Measurements from ENCODE around the gene C1orf226. TPM values are rescaled to one million over a fixed set of nuclear protein-coding genes. Genes with fewer than 3 reads are reported as not detected.

C1orf226 gene
- total and polyA plus RNA-seq, 10 of the 15 experiments (the other 5 are each of a cell fraction or from before 2014, with no cell fraction given), result not detected

DNA sequence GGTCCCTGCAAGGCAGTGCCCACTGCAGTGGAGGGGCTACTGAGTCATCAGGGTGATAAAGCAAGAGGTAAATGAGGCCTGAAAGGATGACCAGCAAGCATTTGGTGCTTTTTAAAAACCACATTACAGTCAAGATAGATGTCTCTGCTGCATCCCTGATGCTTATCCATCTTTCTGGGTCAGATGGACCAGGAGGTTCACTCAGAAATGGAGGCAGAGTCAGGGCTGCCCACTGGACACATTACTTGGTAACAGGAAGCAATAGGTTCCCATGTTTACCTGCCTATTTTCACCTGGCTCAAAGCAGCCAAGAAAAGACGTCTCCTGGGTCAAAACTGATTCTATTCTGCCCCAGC lies 8.5 kb upstream of the C1orf226 start (continued):
- TF ChIP-seq WRNIP1 (IDR thresholded peaks at IDR 0.05; ENCODE audit: borderline replicate concordance, low read depth, low read length), result no peak
- TF ChIP-seq, protein P1, sequence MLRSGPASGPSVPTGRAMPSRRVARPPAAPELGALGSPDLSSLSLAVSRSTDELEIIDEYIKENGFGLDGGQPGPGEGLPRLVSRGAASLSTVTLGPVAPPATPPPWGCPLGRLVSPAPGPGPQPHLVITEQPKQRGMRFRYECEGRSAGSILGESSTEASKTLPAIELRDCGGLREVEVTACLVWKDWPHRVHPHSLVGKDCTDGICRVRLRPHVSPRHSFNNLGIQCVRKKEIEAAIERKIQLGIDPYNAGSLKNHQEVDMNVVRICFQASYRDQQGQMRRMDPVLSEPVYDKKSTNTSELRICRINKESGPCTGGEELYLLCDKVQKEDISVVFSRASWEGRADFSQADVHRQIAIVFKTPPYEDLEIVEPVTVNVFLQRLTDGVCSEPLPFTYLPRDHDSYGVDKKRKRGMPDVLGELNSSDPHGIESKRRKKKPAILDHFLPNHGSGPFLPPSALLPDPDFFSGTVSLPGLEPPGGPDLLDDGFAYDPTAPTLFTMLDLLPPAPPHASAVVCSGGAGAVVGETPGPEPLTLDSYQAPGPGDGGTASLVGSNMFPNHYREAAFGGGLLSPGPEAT (IDR thresholded peaks at IDR 0.05; ENCODE audit: low read depth), result no peak
- no peak for TF ChIP-seq NR2C1 (IDR thresholded peaks at IDR 0.05)
- TF ChIP-seq MEF2B (IDR thresholded peaks at IDR 0.05; ENCODE audit: partially characterized antibody, poor library complexity, severe bottlenecking), result no peak
- TF ChIP-seq, protein P2, sequence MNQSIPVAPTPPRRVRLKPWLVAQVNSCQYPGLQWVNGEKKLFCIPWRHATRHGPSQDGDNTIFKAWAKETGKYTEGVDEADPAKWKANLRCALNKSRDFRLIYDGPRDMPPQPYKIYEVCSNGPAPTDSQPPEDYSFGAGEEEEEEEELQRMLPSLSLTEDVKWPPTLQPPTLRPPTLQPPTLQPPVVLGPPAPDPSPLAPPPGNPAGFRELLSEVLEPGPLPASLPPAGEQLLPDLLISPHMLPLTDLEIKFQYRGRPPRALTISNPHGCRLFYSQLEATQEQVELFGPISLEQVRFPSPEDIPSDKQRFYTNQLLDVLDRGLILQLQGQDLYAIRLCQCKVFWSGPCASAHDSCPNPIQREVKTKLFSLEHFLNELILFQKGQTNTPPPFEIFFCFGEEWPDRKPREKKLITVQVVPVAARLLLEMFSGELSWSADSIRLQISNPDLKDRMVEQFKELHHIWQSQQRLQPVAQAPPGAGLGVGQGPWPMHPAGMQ (IDR thresholded peaks at IDR 0.05; ENCODE audit: borderline replicate concordance), result no peak

DNA sequence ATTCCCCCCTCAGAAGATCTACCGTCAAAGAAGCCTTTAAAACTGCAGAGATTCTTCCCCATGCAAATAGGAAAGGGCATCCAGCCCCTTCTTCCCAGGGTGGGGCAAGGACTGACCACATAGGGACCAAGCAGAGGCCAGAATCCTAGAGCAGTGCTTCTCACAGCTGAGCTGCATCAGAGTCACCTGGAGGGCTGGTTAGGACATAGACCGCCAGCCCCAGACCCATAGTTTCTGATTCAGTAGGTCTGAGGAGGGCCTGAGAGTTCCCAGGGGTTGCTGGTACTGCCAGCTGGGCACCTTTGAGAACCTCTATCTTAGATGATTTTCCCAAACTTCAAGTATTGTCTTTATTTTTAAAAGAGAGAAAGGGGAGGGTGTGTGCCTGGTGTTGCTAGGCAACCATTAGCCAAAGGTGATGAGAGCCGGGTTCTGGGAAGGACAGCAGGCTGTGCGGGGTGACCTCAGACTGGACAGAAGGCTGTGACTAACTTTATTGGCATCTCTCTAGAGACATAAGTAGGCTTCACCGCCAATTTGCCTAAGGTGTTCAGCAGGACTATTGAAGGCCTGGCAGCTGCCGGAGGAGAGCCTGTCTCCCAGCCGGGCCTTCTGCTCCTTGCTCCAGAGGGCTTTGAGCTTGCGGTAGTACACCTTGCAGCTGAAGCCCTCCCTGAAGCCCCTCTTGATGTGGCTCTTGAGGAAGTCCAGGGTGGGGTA lies 7.8 kb upstream of the C1orf226 start:
- BruUV-seq (replicated peaks), result no TSS peak
- TF ChIP-seq, protein P3, sequence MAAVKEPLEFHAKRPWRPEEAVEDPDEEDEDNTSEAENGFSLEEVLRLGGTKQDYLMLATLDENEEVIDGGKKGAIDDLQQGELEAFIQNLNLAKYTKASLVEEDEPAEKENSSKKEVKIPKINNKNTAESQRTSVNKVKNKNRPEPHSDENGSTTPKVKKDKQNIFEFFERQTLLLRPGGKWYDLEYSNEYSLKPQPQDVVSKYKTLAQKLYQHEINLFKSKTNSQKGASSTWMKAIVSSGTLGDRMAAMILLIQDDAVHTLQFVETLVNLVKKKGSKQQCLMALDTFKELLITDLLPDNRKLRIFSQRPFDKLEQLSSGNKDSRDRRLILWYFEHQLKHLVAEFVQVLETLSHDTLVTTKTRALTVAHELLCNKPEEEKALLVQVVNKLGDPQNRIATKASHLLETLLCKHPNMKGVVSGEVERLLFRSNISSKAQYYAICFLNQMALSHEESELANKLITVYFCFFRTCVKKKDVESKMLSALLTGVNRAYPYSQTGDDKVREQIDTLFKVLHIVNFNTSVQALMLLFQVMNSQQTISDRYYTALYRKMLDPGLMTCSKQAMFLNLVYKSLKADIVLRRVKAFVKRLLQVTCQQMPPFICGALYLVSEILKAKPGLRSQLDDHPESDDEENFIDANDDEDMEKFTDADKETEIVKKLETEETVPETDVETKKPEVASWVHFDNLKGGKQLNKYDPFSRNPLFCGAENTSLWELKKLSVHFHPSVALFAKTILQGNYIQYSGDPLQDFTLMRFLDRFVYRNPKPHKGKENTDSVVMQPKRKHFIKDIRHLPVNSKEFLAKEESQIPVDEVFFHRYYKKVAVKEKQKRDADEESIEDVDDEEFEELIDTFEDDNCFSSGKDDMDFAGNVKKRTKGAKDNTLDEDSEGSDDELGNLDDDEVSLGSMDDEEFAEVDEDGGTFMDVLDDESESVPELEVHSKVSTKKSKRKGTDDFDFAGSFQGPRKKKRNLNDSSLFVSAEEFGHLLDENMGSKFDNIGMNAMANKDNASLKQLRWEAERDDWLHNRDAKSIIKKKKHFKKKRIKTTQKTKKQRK (IDR thresholded peaks at IDR 0.05; ENCODE audit: low read depth, low read length), result no peak
- no peak for TF ChIP-seq ESRRA (IDR thresholded peaks at IDR 0.05; ENCODE audit: low read length)
- TF ChIP-seq, protein P4, sequence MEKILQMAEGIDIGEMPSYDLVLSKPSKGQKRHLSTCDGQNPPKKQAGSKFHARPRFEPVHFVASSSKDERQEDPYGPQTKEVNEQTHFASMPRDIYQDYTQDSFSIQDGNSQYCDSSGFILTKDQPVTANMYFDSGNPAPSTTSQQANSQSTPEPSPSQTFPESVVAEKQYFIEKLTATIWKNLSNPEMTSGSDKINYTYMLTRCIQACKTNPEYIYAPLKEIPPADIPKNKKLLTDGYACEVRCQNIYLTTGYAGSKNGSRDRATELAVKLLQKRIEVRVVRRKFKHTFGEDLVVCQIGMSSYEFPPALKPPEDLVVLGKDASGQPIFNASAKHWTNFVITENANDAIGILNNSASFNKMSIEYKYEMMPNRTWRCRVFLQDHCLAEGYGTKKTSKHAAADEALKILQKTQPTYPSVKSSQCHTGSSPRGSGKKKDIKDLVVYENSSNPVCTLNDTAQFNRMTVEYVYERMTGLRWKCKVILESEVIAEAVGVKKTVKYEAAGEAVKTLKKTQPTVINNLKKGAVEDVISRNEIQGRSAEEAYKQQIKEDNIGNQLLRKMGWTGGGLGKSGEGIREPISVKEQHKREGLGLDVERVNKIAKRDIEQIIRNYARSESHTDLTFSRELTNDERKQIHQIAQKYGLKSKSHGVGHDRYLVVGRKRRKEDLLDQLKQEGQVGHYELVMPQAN (conservative IDR thresholded peaks at IDR 0.05), result no peak
- no peak for TF ChIP-seq HDAC2 (IDR thresholded peaks at IDR 0.05)
- TF ChIP-seq, protein P2 (IDR thresholded peaks at IDR 0.05; ENCODE audit: borderline replicate concordance), result no peak
- TF ChIP-seq TARDBP (IDR thresholded peaks at IDR 0.05; ENCODE audit: borderline replicate concordance), result no peak
- no peak for TF ChIP-seq SMAD1 (IDR thresholded peaks at IDR 0.05; ENCODE audit: low read depth, partially characterized antibody)
- no peak for TF ChIP-seq CBFB (IDR thresholded peaks at IDR 0.05; ENCODE audit: low read depth)
- no peak for TF ChIP-seq MEF2B (IDR thresholded peaks at IDR 0.05; ENCODE audit: partially characterized antibody, poor library complexity, severe bottlenecking)

More for the DNA sequence above, 7.8 kb upstream of the C1orf226 start:
- intact Hi-C loops (cut with micrococcal nuclease; ENCODE audit: unreplicated experiment) (no loop called here), in situ Hi-C loops (cut with MboI) (no loop called here)
- Histone ChIP-seq H4K20me1 (ENCODE audit: control insufficient read depth, insufficient read depth) (no peaks in the 10 kb centered on the region; the same call in 1 of the 2 replicates), H3K79me2 (ENCODE audit: control insufficient read depth, insufficient read depth, low read length) (no peaks in the 10 kb centered on the region), H3K9ac (ENCODE audit: control insufficient read depth, insufficient read depth, low read length) (no peak overlapping the region), H3K9me3 (replicated peaks; ENCODE audit: control insufficient read depth, insufficient read depth, low read length) (no peaks in the 10 kb centered on the region), H3K36me3 (ENCODE audit: control insufficient read depth in 2 of 2, insufficient read depth in 2 of 2, low read length in 1 of 2) (no peaks in the 10 kb centered on the region), H3K4me3 (no peak overlapping the region), H3K4me1 (ENCODE audit: control insufficient read depth, insufficient read depth, low read length) (no peaks in the 10 kb centered on the region), H3K27ac (ENCODE audit: control insufficient read depth, insufficient read depth) (no peak overlapping the region), H3K27me3 (replicated peaks in 1 of 2; ENCODE audit: control insufficient read depth in 2 of 2, insufficient read depth in 2 of 2, low read length in 1 of 2) (no peaks in the 10 kb centered on the region), H3K4me2 (ENCODE audit: control insufficient read depth, insufficient read depth) (no peak overlapping the region), H2AFZ (ENCODE audit: control insufficient read depth, low read depth, low read length) (no peak overlapping the region)
- DNase-seq (ENCODE audit: low read depth, low spot score) (no peak), ATAC-seq (no peak), FAIRE-seq (no peak)
- ChIA-PET SMC1A (ENCODE audit: uncharacterized antibody, unreplicated experiment) (interaction anchor here (1.9 kb wide), 1 partner anchor 14 kb away, joined by 5 read pairs; no protein-coding TSS in a partner anchor), POLR2A (no interaction called here), RAD21 (ENCODE audit: unreplicated experiment) (no interaction called here), CTCF (no interaction called here)
- 63% methylated on average over 8 of the region's 8 CpGs for WGBS (ENCODE audit: insufficient coverage, insufficient replicate concordance, low lambda C conversion rate, missing lambda C conversion rate)
